ENCODE measurements around the gene TNS1. TPM values are rescaled to one million over a fixed set of nuclear protein-coding genes. Genes with fewer than 3 reads are reported as not detected.

The TNS1 gene
- total RNA-seq, 1 experiment from 2014 or later: 0.49 TPM

DNA sequence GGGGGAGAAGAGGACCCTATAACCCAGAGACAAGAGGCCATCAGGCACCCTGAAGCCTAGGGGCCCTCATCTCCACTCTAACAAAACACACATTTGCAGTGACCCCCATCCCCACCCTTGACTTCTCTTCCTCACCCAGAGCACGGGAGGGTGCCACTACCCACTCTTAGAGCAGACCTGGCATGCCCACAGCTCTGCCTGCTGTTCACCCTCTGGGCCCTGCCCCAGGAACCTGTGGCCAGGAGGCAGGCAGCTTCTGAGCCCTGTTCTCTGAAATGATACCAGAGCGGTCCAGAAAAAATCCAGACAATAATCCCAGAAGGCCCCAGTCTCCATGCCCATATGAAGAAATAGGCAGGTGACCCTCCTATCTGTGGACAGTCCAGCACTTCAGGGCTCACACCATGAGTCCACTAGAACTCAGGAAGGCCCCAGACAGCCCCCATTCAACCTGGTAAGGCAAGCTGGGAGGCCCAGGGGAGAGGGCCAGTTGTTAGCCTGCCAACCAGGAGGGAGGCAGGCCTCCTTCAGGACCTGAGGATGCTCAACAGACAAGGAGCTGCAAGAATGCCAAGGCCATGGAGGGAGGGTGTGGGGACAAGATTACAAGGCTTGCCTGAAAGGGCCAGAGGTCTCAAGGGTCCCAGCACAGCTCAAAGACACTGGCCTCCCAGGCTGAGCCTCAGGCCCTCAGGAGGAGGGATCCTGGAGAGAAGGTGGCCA, 75.0 kb downstream of the TNS1 start:
- ATAC-seq (no peak), DNase-seq (ENCODE audit: low read depth, low spot score) (no peak)
- Histone ChIP-seq H3K4me1 (ENCODE audit: control insufficient read depth, insufficient read depth, low read length) (no peaks in the 10 kb centered on the region), H3K27me3 (ENCODE audit: control insufficient read depth, insufficient read depth, low read length) (peaks cover 9% of the 10 kb centered on the region; the same call in 1 of the 2 replicates), H3K36me3 (ENCODE audit: control insufficient read depth, insufficient read depth, low read length) (no peaks in the 10 kb centered on the region), H3K9me3 (ENCODE audit: control insufficient read depth, insufficient read depth, low read depth, low read length) (no peaks in the 10 kb centered on the region), H3K27ac (ENCODE audit: low read length) (no peak overlapping the region), H3K4me3 (ENCODE audit: low read depth in 2 of 2, low read length in 2 of 2) (no peak overlapping the region)
- intact Hi-C loops (cut with micrococcal nuclease; ENCODE audit: unreplicated experiment) (no loop called here), in situ Hi-C loops (cut with HindIII; ENCODE audit: low pct_unique_long_range_greater_than_20kb, low sequenced_read_pairs) (no loop called here)
- POLR2A ChIA-PET: no interaction called here
- CTCF ChIA-PET: interaction anchor here (0.6 kb wide), 1 partner anchor 117 kb away, joined by 4 read pairs; no protein-coding TSS in a partner anchor
- TF ChIP-seq POLR2AphosphoS5 (IDR thresholded peaks at IDR 0.05; ENCODE audit: low read depth, low read length): no peak
- no peak for TF ChIP-seq TCF7L2 (IDR thresholded peaks at IDR 0.05; ENCODE audit: low read depth, low read length)
- no peak for TF ChIP-seq SIN3A (IDR thresholded peaks at IDR 0.05; ENCODE audit: borderline replicate concordance, insufficient read depth, low read depth, low read length)
- TF ChIP-seq, protein P1, sequence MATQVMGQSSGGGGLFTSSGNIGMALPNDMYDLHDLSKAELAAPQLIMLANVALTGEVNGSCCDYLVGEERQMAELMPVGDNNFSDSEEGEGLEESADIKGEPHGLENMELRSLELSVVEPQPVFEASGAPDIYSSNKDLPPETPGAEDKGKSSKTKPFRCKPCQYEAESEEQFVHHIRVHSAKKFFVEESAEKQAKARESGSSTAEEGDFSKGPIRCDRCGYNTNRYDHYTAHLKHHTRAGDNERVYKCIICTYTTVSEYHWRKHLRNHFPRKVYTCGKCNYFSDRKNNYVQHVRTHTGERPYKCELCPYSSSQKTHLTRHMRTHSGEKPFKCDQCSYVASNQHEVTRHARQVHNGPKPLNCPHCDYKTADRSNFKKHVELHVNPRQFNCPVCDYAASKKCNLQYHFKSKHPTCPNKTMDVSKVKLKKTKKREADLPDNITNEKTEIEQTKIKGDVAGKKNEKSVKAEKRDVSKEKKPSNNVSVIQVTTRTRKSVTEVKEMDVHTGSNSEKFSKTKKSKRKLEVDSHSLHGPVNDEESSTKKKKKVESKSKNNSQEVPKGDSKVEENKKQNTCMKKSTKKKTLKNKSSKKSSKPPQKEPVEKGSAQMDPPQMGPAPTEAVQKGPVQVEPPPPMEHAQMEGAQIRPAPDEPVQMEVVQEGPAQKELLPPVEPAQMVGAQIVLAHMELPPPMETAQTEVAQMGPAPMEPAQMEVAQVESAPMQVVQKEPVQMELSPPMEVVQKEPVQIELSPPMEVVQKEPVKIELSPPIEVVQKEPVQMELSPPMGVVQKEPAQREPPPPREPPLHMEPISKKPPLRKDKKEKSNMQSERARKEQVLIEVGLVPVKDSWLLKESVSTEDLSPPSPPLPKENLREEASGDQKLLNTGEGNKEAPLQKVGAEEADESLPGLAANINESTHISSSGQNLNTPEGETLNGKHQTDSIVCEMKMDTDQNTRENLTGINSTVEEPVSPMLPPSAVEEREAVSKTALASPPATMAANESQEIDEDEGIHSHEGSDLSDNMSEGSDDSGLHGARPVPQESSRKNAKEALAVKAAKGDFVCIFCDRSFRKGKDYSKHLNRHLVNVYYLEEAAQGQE (IDR thresholded peaks at IDR 0.05; ENCODE audit: insufficient read depth in 1 of 2, low read depth in 2 of 2, low read length in 1 of 2): no peak
- TF ChIP-seq, protein P2, sequence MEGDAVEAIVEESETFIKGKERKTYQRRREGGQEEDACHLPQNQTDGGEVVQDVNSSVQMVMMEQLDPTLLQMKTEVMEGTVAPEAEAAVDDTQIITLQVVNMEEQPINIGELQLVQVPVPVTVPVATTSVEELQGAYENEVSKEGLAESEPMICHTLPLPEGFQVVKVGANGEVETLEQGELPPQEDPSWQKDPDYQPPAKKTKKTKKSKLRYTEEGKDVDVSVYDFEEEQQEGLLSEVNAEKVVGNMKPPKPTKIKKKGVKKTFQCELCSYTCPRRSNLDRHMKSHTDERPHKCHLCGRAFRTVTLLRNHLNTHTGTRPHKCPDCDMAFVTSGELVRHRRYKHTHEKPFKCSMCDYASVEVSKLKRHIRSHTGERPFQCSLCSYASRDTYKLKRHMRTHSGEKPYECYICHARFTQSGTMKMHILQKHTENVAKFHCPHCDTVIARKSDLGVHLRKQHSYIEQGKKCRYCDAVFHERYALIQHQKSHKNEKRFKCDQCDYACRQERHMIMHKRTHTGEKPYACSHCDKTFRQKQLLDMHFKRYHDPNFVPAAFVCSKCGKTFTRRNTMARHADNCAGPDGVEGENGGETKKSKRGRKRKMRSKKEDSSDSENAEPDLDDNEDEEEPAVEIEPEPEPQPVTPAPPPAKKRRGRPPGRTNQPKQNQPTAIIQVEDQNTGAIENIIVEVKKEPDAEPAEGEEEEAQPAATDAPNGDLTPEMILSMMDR (IDR thresholded peaks at IDR 0.05): no peak
- no TSS peak for BruUV-seq (replicated peaks)

DNA sequence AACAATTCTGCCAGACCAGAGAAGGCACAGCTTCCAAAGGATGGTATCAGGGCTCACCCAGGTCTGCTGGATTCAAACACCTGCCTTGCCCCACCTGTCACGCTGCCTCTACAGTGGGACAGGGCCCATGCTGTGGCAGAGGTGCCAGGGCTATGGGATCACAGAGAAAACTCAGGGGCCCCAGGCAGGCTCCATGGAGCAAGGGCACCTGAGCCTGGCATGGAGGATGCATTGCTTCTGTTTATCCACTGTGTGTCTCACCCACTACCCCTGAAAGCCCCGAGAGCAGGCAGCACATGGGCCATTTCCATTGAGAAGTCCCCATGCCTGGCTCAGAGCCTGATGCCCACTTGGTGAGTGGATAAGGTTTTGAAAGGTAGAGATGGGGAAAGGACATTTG, 76.0 kb downstream of the TNS1 start:
- H3K4me1 ChIP-seq (ENCODE audit: control insufficient read depth, insufficient read depth, low read length): no peaks in the 10 kb centered on the region

More for the DNA sequence above, 76.0 kb downstream of the TNS1 start:
- Histone ChIP-seq H3K27me3 (ENCODE audit: control insufficient read depth, insufficient read depth, low read length) (peaks cover 7% of the 10 kb centered on the region; the same call in 1 of the 2 replicates), H3K27ac (ENCODE audit: low read length) (no peak overlapping the region), H3K4me3 (ENCODE audit: low read depth in 2 of 2, low read length in 2 of 2) (no peak overlapping the region), H3K9me3 (ENCODE audit: control insufficient read depth, insufficient read depth, low read depth, low read length) (no peaks in the 10 kb centered on the region), H3K36me3 (ENCODE audit: control insufficient read depth, insufficient read depth, low read length) (no peaks in the 10 kb centered on the region)
- ATAC-seq (no peak), DNase-seq (ENCODE audit: low read depth, low spot score) (no peak)
- no peak for TF ChIP-seq TCF7L2 (IDR thresholded peaks at IDR 0.05; ENCODE audit: low read depth, low read length)
- no peak for TF ChIP-seq SIN3A (IDR thresholded peaks at IDR 0.05; ENCODE audit: borderline replicate concordance, insufficient read depth, low read depth, low read length)
- TF ChIP-seq, protein P1 (IDR thresholded peaks at IDR 0.05; ENCODE audit: insufficient read depth in 1 of 2, low read depth in 2 of 2, low read length in 1 of 2): no peak
- TF ChIP-seq, protein P2 (IDR thresholded peaks at IDR 0.05): no peak
- no peak for TF ChIP-seq POLR2AphosphoS5 (IDR thresholded peaks at IDR 0.05; ENCODE audit: low read depth, low read length)
- ChIA-PET CTCF (no interaction called here), POLR2A (no interaction called here)
- in situ Hi-C loops (cut with HindIII; ENCODE audit: low pct_unique_long_range_greater_than_20kb, low sequenced_read_pairs): no loop called here
- intact Hi-C loops (cut with micrococcal nuclease; ENCODE audit: unreplicated experiment): no loop called here
- BruUV-seq (replicated peaks): no TSS peak

Measured in Panc1 (cell line).